ENCODE measurements around the gene COPS4. TPM values are rescaled to one million over a fixed set of nuclear protein-coding genes. Genes with fewer than 3 reads are reported as not detected.
"Not testable (repeated sequence)": the region's sequence is repeated elsewhere in the genome, so short reads cannot be mapped to it uniquely, and the experiment has no call there.

COPS4 gene
- 10 to 100 TPM; 23.9 to 35.1 (median 26.0) TPM for total RNA-seq
- 10 to 100 TPM; 20.0 to 30.8 (median 23.4) TPM for polyA plus RNA-seq
- long read RNA-seq, donor 1, transcript COPS4-201 (10 exons, 1,744 nt): major isoform, 18 of 23 reads
- long read RNA-seq, donor 1, partial matches to known transcripts: 0 of 23 reads
- long read RNA-seq, donor 1, other reads (novel, unspliced or antisense): 0 of 23 reads
- long read RNA-seq, donor 2, transcript COPS4-201 (10 exons, 1,744 nt): major isoform, 14 of 16 reads
- long read RNA-seq, donor 2, partial matches to known transcripts: 0 of 16 reads
- long read RNA-seq, donor 2, other reads (novel, unspliced or antisense): 0 of 16 reads

GRCh38 chr4:83034630-83035494 is at the start of gene COPS4:
Gene COPS4 (plus strand): TSS chr4:83035183. CDS start chr4:83035225, 42 bp downstream.
- TF ChIP-seq POLR2AphosphoS5 (IDR thresholded peaks at IDR 0.05) (peak; percentile 91 to 95 (median 95)), POLR2A (IDR thresholded peaks at IDR 0.05) (peak; percentile 10 to 69 (median 46)), CTCF (IDR thresholded peaks at IDR 0.05 in 8 of 11, conservative IDR thresholded peaks at IDR 0.05 in 3 of 11) (peak; percentile 43 to 86 (median 65))
- 0 to 1% (median 0%) methylated on average over 31 to 39 of the region's 39 CpGs for WGBS, 5 donors
- no peaks in the 10 kb centered on the region for H3K36me3 ChIP-seq

GRCh38 chr4:82987519-82987918 is 47.5 kb upstream of the COPS4 start:
- H3K27ac ChIP-seq; H3K27me3 ChIP-seq (replicated peaks in 1 of 7); intact Hi-C loops (cut with DNase I; ENCODE audit: low total_unique reads); H3K9me3 ChIP-seq; DNase-seq; H3K4me3 ChIP-seq: not testable (repeated sequence)
- Histone ChIP-seq H3K36me3 (peaks cover 0 to 22% (median 6%) of the 10 kb centered on the region in 6 donors), H3K4me1 (peaks cover 0 to 17% (median 10%) of the 10 kb centered on the region in 6 donors)

More at GRCh38 chr4:83034630-83035494, at the start of gene COPS4:
- Histone ChIP-seq H3K9me3 (no peaks in the 10 kb centered on the region), H3K4me1 (peaks cover 14 to 42% (median 31%) of the 10 kb centered on the region in 6 donors), H3K27me3 (replicated peaks in 1 of 7) (no peaks in the 10 kb centered on the region), H3K27ac (peak within 1 kb of the TSS; percentile 86 to 97 (median 95)), H3K4me3 (peak within 1 kb of the TSS; percentile 60 to 87 (median 74))
- DNase-seq: peak; percentile 99
- intact Hi-C loops (cut with DNase I; ENCODE audit: low total_unique reads): no loop called here

GRCh38 chr4:82988323-82988832 is 46.6 kb upstream of the COPS4 start:
- Histone ChIP-seq H3K4me1 (peaks cover 0 to 17% (median 10%) of the 10 kb centered on the region in 6 donors), H3K27ac (no peak overlapping the region), H3K9me3 (no peaks in the 10 kb centered on the region), H3K36me3 (peaks cover 0 to 15% (median 4%) of the 10 kb centered on the region in 6 donors), H3K4me3 (no peak overlapping the region), H3K27me3 (replicated peaks in 1 of 7) (no peaks in the 10 kb centered on the region)
- no peak for DNase-seq
- TF ChIP-seq POLR2A (IDR thresholded peaks at IDR 0.05) (no peak), POLR2AphosphoS5 (IDR thresholded peaks at IDR 0.05) (no peak), CTCF (IDR thresholded peaks at IDR 0.05 in 8 of 11, conservative IDR thresholded peaks at IDR 0.05 in 3 of 11) (no peak)
- WGBS, 5 donors: 90 to 99% (median 94%) methylated on average over 2 of the region's 2 CpGs
- intact Hi-C loops (cut with DNase I; ENCODE audit: low total_unique reads): no loop called here

GRCh38 chr4:82989575-82990429 is 45.2 kb upstream of the COPS4 start:
- intact Hi-C loops (cut with DNase I; ENCODE audit: low total_unique reads): no loop called here
- peak overlapping the region in 4 of 8 donors; percentile 1 to 57 (median 26) for H3K27ac ChIP-seq
- TF ChIP-seq CTCF (IDR thresholded peaks at IDR 0.05 in 8 of 11, conservative IDR thresholded peaks at IDR 0.05 in 3 of 11): no peak
- TF ChIP-seq POLR2A (IDR thresholded peaks at IDR 0.05): no peak
- TF ChIP-seq POLR2AphosphoS5 (IDR thresholded peaks at IDR 0.05): no peak
- peaks cover 0 to 17% (median 10%) of the 10 kb centered on the region in 6 donors for H3K4me1 ChIP-seq
- H3K36me3 ChIP-seq: peaks cover 0 to under 1% (median 0%) of the 10 kb centered on the region in 6 donors
- DNase-seq: no peak
- peak overlapping the region in 1 of 8 donors; percentile 3 for H3K4me3 ChIP-seq
- no peaks in the 10 kb centered on the region for H3K9me3 ChIP-seq
- 92 to 95% (median 95%) methylated on average over 2 of the region's 2 CpGs for WGBS, 5 donors
- H3K27me3 ChIP-seq (replicated peaks in 1 of 7): no peaks in the 10 kb centered on the region

Data from spleen (tissue), 13 donors.